Tibial nerve (tissue), 4 donors: ENCODE results near the gene RNASE8. TPM values are rescaled to one million over a fixed set of nuclear protein-coding genes. Genes with fewer than 3 reads are reported as not detected.

Experiments used
- DNase-seq, 2 donors: peaks; one replicate each; pipeline ENCODE4 v3.0.0-alpha.2; 2019; ENCODE audit warnings: low spot score in 2 of 2
- H3K27ac ChIP-seq, 4 donors: fragments of 200-600 bp; sonication (generic) in 3 of 4; one replicate each; pipeline ENCODE4 v1.5.1; 2017 to 2019; ENCODE audit warnings: mild to moderate bottlenecking in 1 of 4
- H3K27me3 ChIP-seq, 2 donors: fragments of 200-600 bp; sonication (generic) in 1 of 2; one replicate each; pipeline versions ENCODE4 v1.5.1 to v1.6.0; 2017 to 2019
- H3K36me3 ChIP-seq, 3 donors: fragments of 200-600 bp; sonication (generic); one replicate each; pipeline ENCODE4 v1.5.1; 2018 to 2019
- H3K4me1 ChIP-seq, 4 donors: fragments of 200-600 bp; sonication (generic) in 3 of 4; one replicate each; pipeline ENCODE4 v1.5.1; 2017 to 2019
- H3K4me3 ChIP-seq, 4 donors: fragments of 200-600 bp; sonication (generic) in 3 of 4; one replicate each; pipeline ENCODE4 v1.5.1; 2017 to 2019; ENCODE audit warnings: mild to moderate bottlenecking in 1 of 4, moderate library complexity in 1 of 4
- H3K9me3 ChIP-seq, 4 donors: fragments of 200-600 bp; sonication (generic) in 3 of 4; one replicate each; pipeline ENCODE4 v1.5.1; 2017 to 2019
- CTCF ChIP-seq, 5 experiments: fragments of 200-600 bp in 3 of 5; fragments of 450-650 bp in 2 of 5; sonication (generic) in 3 of 5; IDR thresholded peaks; one replicate each; pipeline ENCODE4 v1.5.1; 2016 to 2019; ENCODE audit warnings: antibody characterized with exemption in 5 of 5, mild to moderate bottlenecking in 3 of 5, moderate library complexity in 2 of 5
- EP300 ChIP-seq, 2 donors: sonication (generic); formaldehyde crosslinking; IDR thresholded peaks; one replicate each; pipeline ENCODE4 v1.6.1; 2017; ENCODE audit warnings: antibody characterized with exemption in 2 of 2, mild to moderate bottlenecking in 1 of 2
- POLR2A ChIP-seq, 2 donors: fragments of 450-650 bp; IDR thresholded peaks; one replicate each; pipeline ENCODE4 v1.6.1; 2017; ENCODE audit warnings: antibody characterized with exemption in 2 of 2, mild to moderate bottlenecking in 2 of 2, moderate library complexity in 2 of 2
- WGBS, 2 donors: methylation state at CpG; one replicate each; pipeline ENCODE4 v1.1.5; 2018; 5-methylcytosine and 5-hydroxymethylcytosine counted together
- total RNA-seq, 4 donors: library from RNA; depleted of rRNA; stranded (reverse); fragments of >200 nt; gene quantifications; one replicate each; pipeline ENCODE4 v1.1.0, GENCODE V29; 2016

RNASE8 gene
- total RNA-seq, 4 donors from 2014 or later: not detected

- Histone ChIP-seq H3K4me3 (no peak overlapping the region), H3K4me1 (peaks cover 0 to 37% (median 25%) of the 10 kb centered on the region in 4 donors), H3K27me3 (no peaks in the 10 kb centered on the region), H3K27ac (peak overlapping the region; percentile 9 to 86 (median 50)), H3K9me3 (no peaks in the 10 kb centered on the region), H3K36me3 (no peaks in the 10 kb centered on the region)
- WGBS, 2 donors: 80 to 84% methylated on average over 7 of the region's 7 CpGs
- DNase-seq: no peak
- TF ChIP-seq POLR2A (IDR thresholded peaks at IDR 0.05) (no peak), EP300 (IDR thresholded peaks at IDR 0.05) (no peak), CTCF (IDR thresholded peaks at IDR 0.05) (no peak)
Measured at GRCh38 chr14:21036751-21037150, 20.9 kb upstream of the RNASE8 start.

GRCh38 chr14:21037156-21037555 is 20.5 kb upstream of the RNASE8 start:
- WGBS, 2 donors: 73 to 76% methylated on average over 3 of the region's 3 CpGs
- DNase-seq: no peak
- Histone ChIP-seq H3K36me3 (no peaks in the 10 kb centered on the region), H3K27ac (peak overlapping the region; percentile 9 to 86 (median 50)), H3K4me1 (peaks cover 0 to 37% (median 25%) of the 10 kb centered on the region in 4 donors), H3K4me3 (no peak overlapping the region), H3K9me3 (no peaks in the 10 kb centered on the region), H3K27me3 (no peaks in the 10 kb centered on the region)
- TF ChIP-seq CTCF (IDR thresholded peaks at IDR 0.05): no peak
- no peak for TF ChIP-seq POLR2A (IDR thresholded peaks at IDR 0.05)
- no peak for TF ChIP-seq EP300 (IDR thresholded peaks at IDR 0.05)

DNA sequence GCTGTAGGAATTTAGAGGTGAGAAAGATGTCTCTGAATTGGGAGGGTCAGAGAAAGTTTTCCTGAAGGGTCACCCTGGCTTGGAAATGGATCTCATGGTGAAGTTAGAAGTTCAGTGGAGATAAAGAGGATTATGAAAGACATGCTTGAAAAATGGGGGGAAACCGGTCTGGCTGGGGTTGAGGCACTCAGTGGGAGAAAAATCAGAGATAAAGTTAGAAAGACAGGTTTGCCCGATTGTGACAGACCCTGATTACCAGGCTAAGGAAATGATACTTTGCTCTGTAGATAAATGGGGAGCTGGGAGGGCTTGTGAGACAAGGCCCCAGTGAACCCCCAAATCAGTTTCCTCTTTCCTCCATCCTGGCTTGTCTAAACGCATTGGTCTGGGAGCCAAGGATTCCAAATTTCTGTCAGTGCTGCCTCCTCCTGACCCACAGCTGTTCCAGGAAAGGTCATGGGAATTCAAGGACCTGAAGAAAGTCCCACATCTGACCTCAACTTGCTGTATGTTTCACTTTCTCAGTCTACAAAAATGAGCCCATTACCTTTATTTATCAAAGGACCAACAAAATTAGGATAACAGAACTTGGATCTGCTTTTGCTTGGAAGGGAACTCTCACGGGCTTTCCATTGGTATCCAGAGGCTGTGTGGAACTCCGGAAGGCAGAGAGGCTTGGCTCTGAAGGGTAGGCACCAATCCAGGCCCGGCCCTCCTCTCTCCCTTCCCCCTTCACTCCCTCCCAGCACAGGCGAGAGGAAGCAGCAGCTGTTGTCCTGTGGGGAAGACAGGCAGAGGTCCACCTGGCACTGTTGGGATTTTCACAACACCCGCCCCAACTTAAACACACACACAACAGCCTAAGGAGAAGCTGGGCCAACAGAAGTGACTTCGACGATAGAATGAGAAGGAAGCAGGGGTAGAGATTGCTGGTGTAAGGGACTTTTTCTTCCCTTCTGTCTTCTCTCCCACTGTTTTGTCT is 18.9 kb upstream of the RNASE8 start:
- Histone ChIP-seq H3K27me3 (no peaks in the 10 kb centered on the region), H3K27ac (peak overlapping the region; percentile 66 to 86 (median 80))
- peak; percentile 72 to 77 for DNase-seq

DNA sequence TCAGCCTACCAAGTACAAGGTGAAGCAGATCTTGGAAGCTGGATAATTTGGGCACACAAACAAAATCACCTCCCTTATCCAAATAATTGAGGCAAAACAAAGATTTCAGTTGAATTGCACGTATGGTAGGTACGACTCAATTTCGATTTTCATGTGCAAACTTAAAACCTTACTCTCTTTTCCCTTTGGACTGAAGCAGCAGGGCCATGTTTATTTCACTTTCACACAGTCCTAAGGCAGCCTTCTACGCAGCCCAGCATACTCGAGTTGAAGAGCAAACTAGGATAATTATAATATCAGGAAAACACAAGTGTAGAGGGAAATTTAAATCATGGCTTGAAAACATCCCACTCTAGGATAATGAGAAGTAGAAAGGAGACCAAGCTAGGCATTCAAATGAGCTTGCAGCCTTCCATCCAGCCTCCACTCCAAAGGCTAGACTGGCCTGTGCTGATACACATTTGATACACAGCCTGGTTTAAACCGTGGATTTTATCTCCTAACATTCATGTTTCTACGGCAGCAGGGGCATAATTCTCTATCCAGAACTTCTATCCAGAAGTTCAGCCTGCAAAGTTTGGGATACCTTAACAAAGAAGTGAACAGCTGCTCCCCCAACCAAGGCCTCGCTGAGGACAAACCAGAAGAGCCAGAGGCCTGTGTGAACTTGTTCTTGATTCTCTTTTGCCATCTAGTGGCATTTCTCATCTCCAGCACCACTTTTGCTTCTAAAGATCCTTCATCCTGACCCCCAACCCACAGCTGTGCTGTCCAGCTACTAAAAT is 17.8 kb upstream of the RNASE8 start:
- Histone ChIP-seq H3K27me3 (no peaks in the 10 kb centered on the region), H3K27ac (peak overlapping the region; percentile 66 to 86 (median 80)), H3K4me1 (peaks cover 0 to 55% (median 31%) of the 10 kb centered on the region in 4 donors), H3K36me3 (no peaks in the 10 kb centered on the region), H3K9me3 (no peaks in the 10 kb centered on the region), H3K4me3 (peak overlapping the region in 1 of 4 donors; percentile 31)
- WGBS, 2 donors: 40 to 42% methylated on average over 8 of the region's 8 CpGs
- TF ChIP-seq POLR2A (IDR thresholded peaks at IDR 0.05) (no peak), CTCF (IDR thresholded peaks at IDR 0.05) (peak; percentile 56 to 88 (median 71)), EP300 (IDR thresholded peaks at IDR 0.05) (peak in 1 of 2 donors; percentile 36)
- peak in 1 of 2 donors; percentile 57 for DNase-seq

More for the DNA sequence above, 18.9 kb upstream of the RNASE8 start:
- WGBS, 2 donors: 11 to 14% methylated on average over 10 of the region's 10 CpGs
- peak overlapping the region in 1 of 4 donors; percentile 31 for H3K4me3 ChIP-seq
- TF ChIP-seq POLR2A (IDR thresholded peaks at IDR 0.05): peak in 1 of 2 donors; percentile 46
- peak in 1 of 5 experiments; percentile 36 for TF ChIP-seq CTCF (IDR thresholded peaks at IDR 0.05)
- peak in 1 of 2 donors; percentile 74 for TF ChIP-seq EP300 (IDR thresholded peaks at IDR 0.05)
- H3K9me3 ChIP-seq: no peaks in the 10 kb centered on the region
- H3K4me1 ChIP-seq: peaks cover 0 to 49% (median 28%) of the 10 kb centered on the region in 4 donors
- H3K36me3 ChIP-seq: no peaks in the 10 kb centered on the region
